ENCODE measurements around the gene NEU4.
"Not testable (repeated sequence)": the region's sequence is repeated elsewhere in the genome, so short reads cannot be mapped to it uniquely, and the experiment has no call there.

Gene NEU4

DNA sequence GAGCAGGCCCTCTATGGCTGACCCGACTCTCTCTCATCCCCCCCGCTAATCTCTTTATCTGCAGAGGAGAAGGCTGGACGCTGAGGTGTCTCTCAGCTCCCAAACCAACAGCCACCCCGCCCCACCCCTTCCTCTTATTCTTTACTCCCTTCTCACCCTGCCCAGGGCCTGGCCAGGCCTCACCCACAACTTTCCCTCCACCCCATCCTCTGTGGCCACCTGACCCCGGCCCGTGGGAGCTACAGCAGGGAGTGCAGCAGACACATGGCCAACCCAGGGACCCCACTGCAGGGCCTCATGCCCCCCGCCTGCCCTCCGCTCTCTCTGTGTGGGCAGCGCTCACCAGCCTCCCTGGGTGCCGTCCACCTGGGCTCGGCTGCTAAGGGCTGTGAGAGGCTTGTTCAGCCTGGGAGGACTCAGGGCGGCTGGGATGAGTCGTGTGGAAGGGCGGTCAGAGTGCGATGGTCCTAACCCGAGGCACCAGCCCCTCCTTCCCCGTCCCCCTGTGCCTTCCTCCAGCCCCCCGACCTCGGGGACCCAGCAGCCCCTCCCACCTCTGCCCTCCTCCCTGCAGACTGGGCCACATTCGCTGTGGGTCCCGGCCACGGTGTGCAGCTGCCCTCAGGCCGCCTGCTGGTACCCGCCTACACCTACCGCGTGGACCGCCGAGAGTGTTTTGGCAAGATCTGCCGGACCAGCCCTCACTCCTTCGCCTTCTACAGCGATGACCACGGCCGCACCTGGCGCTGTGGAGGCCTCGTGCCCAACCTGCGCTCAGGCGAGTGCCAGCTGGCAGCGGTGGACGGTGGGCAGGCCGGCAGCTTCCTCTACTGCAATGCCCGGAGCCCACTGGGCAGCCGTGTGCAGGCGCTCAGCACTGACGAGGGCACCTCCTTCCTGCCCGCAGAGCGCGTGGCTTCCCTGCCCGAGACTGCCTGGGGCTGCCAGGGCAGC is 6.8 kb downstream of the NEU4 start:
- H3K4me3 ChIP-seq (ENCODE audit: low read length): no peak overlapping the region
- TF ChIP-seq, protein P1, sequence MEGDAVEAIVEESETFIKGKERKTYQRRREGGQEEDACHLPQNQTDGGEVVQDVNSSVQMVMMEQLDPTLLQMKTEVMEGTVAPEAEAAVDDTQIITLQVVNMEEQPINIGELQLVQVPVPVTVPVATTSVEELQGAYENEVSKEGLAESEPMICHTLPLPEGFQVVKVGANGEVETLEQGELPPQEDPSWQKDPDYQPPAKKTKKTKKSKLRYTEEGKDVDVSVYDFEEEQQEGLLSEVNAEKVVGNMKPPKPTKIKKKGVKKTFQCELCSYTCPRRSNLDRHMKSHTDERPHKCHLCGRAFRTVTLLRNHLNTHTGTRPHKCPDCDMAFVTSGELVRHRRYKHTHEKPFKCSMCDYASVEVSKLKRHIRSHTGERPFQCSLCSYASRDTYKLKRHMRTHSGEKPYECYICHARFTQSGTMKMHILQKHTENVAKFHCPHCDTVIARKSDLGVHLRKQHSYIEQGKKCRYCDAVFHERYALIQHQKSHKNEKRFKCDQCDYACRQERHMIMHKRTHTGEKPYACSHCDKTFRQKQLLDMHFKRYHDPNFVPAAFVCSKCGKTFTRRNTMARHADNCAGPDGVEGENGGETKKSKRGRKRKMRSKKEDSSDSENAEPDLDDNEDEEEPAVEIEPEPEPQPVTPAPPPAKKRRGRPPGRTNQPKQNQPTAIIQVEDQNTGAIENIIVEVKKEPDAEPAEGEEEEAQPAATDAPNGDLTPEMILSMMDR (conservative IDR thresholded peaks at IDR 0.05; ENCODE audit: low read length): no peak
- DNase-seq (ENCODE audit: low read depth): no peak

DNA sequence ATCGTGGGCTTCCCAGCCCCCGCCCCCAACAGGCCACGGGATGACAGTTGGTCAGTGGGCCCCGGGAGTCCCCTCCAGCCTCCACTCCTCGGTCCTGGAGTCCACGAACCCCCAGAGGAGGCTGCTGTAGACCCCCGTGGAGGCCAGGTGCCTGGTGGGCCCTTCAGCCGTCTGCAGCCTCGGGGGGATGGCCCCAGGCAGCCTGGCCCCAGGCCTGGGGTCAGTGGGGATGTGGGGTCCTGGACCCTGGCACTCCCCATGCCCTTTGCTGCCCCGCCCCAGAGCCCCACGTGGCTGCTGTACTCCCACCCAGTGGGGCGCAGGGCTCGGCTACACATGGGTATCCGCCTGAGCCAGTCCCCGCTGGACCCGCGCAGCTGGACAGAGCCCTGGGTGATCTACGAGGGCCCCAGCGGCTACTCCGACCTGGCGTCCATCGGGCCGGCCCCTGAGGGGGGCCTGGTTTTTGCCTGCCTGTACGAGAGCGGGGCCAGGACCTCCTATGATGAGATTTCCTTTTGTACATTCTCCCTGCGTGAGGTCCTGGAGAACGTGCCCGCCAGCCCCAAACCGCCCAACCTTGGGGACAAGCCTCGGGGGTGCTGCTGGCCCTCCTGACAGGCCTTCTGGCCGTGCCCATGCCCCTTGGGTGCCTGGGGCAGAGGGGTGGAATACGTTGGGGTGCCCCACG is 7.6 kb downstream of the NEU4 start:
- no peak overlapping the region for H3K4me3 ChIP-seq (ENCODE audit: low read length)
- TF ChIP-seq, protein P1 (conservative IDR thresholded peaks at IDR 0.05; ENCODE audit: low read length): no peak
- DNase-seq (ENCODE audit: low read depth): no peak

DNA sequence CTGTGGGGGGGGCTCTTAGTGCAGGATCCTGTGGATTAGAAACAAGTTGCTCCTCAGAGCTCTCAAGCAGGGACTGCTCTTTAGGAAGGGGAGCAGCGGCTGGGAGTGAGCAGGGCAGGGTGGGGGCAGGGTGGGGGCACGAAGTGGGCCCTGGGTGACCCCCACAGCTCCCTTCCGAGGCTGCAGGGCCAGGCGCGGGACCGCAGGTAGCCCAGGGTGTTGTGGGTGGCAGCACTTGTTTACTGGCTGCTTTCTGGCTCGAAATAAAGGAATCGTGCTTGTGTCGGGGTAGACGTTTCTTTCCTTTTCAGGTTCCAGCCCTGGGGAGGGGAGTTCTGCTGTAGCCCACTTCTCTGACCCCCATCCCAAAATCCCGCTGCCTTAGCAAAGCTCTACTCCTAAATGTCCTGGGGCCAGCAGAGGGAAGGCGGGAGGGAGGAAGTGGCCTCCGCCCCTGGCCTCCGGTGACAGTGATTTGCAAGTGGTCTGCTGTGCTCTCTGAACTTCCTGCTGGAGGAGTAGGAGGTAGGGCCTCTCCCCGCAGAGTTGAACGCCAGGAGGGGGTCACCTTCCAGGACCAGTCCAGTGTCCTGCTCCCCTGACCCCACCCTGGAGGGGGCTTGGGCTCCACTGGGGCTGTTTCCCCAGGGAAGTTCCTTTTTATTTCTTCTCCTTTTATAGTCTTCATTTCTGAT is 8.3 kb downstream of the NEU4 start:
- no peak for DNase-seq (ENCODE audit: low read depth)
- TF ChIP-seq, protein P1 (conservative IDR thresholded peaks at IDR 0.05; ENCODE audit: low read length): no peak
- no peak overlapping the region for H3K4me3 ChIP-seq (ENCODE audit: low read length)

- not testable (repeated sequence) for H3K4me3 ChIP-seq (ENCODE audit: low read length); DNase-seq (ENCODE audit: low read depth)
Measured at GRCh38 chr2:241817821-241818215, 8.8 kb downstream of the NEU4 start.

DNA sequence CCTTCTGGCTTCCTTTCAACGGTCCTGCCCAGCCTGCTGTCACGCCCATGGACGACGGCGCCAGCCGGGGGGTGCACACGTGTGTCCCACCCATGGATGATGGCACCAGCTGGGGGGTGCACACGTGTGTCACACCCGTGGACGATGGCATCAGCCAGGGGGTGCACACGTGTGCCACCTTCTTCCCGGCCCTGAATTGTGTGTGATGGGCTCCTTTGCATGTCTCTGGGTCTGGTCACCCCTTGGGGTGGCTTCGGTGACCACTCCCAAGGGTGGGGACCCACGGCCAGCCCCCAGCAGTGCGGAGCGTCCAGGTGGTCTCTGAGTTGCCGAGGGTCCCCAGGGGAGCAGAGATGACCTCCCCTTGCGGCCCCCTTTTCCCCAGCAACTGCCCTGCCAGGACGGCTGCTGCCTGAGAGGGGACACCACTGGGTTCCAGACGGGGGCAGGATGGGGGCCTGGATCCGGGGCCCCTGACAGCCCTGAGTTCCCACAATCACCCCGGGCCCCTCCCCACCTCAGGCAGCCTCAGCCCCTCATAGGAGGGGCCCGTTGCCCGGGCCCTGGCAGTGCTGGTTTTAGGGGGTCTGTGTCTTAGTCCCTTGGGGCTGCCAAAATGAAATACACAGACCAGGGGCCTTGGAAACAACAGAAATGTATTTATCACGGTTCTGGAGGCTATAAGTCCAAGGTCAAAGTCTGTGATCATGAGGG is 9.4 kb downstream of the NEU4 start:
- TF ChIP-seq, protein P1 (conservative IDR thresholded peaks at IDR 0.05; ENCODE audit: low read length): no peak
- DNase-seq (ENCODE audit: low read depth): no peak
- H3K4me3 ChIP-seq (ENCODE audit: low read length): no peak overlapping the region

- TF ChIP-seq, protein P1 (conservative IDR thresholded peaks at IDR 0.05; ENCODE audit: low read length): no peak
- no peak overlapping the region for H3K4me3 ChIP-seq (ENCODE audit: low read length)
- no peak for DNase-seq (ENCODE audit: low read depth)
Measured at GRCh38 chr2:241818943-241819270, 9.9 kb downstream of the NEU4 start.

DNA sequence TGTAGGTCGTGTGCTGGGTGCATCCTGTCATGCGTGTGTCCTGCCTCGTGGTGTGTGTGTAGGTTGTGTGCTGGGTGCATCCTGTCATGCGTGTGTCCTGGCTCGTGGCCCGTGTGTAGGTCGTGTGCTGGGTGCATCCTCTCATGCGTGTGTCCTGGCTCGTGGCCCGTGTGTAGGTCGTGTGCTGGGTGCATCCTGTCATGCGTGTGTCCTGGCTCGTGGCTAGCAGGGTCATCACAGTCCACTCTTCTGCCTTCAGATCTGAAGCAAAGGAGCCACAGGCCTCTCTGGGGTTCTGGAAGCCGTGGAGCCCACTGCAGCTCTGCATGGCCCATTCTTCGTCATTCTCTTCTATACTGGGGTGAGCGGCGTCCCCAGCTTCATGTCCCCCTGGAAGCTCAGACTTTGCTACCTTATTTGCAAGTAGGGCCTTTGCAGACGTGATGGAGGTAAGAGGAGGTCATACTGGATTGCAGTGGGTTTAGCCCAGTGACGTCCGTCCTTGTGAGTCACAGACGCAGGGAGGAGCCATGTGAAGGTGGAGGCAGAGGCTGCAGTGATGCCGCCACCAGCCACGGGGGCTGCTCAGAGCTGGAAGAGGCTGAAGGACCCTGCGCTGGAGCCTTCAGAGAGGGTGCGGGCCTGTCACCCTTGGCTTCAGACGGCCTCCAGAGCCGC is 11.1 kb downstream of the NEU4 start:
- H3K4me3 ChIP-seq (ENCODE audit: low read length); DNase-seq (ENCODE audit: low read depth): not testable (repeated sequence)
